ENCODE data around the gene GIT2. TPM values are rescaled to one million over a fixed set of nuclear protein-coding genes. Genes with fewer than 3 reads are reported as not detected.
A peak's percentile ranks its signal among the peaks of the same experiment; 100 is the strongest.
"Not testable (repeated sequence)": the region's sequence is repeated elsewhere in the genome, so short reads cannot be mapped to it uniquely, and the experiment has no call there.

The GIT2 gene
- total RNA-seq: 54.2 TPM
- long read RNA-seq, full-length matches to known transcripts: 22 of 72 reads
- long read RNA-seq, partial matches to known transcripts: 18 of 72 reads
- long read RNA-seq, other reads (novel, unspliced or antisense): 32 of 72 reads

GRCh38 chr12:109995686-109996482 is at the start of gene GIT2:
GIT2 (minus strand) TSS chr12:109996368; CDS start chr12:109996224, 144 bp downstream.
- peak; percentile 98 for DNase-seq (ENCODE audit: low spot score)

GRCh38 chr12:110042264-110042663 is 46.1 kb upstream of the GIT2 start:
- no peak for DNase-seq (ENCODE audit: low spot score)

- DNase-seq (ENCODE audit: low spot score): no peak
Observed at GRCh38 chr12:110039085-110039807, 43.1 kb upstream of the GIT2 start.

- DNase-seq (ENCODE audit: low spot score): no peak
Observed at GRCh38 chr12:110038741-110039084, 42.5 kb upstream of the GIT2 start.

GRCh38 chr12:110037315-110037714 is 41.1 kb upstream of the GIT2 start:
- DNase-seq (ENCODE audit: low spot score): no peak

GRCh38 chr12:110035534-110036104 is 39.5 kb upstream of the GIT2 start:
- DNase-seq (ENCODE audit: low spot score): no peak

- no peak for DNase-seq (ENCODE audit: low spot score)
Observed at GRCh38 chr12:110033888-110034287, 37.7 kb upstream of the GIT2 start.

- no peak for DNase-seq (ENCODE audit: low spot score)
Observed at GRCh38 chr12:110029290-110029815, 33.2 kb upstream of the GIT2 start.

- DNase-seq (ENCODE audit: low spot score): no peak
Observed at GRCh38 chr12:110028323-110028722, 32.2 kb upstream of the GIT2 start.

- DNase-seq (ENCODE audit: low spot score): no peak
Observed at GRCh38 chr12:110024051-110024450, 27.9 kb upstream of the GIT2 start.

GRCh38 chr12:110023059-110023980 is 27.2 kb upstream of the GIT2 start:
- no peak for DNase-seq (ENCODE audit: low spot score)

- DNase-seq (ENCODE audit: low spot score): no peak
Observed at GRCh38 chr12:110020956-110021355, 24.8 kb upstream of the GIT2 start.

GRCh38 chr12:110015132-110015531 is 19.0 kb upstream of the GIT2 start:
- no peak for DNase-seq (ENCODE audit: low spot score)

GRCh38 chr12:110012659-110013058 is 16.5 kb upstream of the GIT2 start:
- DNase-seq (ENCODE audit: low spot score): no peak

GRCh38 chr12:110012137-110012536 is 16.0 kb upstream of the GIT2 start:
- DNase-seq (ENCODE audit: low spot score): no peak

GRCh38 chr12:110010853-110011723 is 14.9 kb upstream of the GIT2 start:
- DNase-seq (ENCODE audit: low spot score): no peak

- not testable (repeated sequence) for DNase-seq (ENCODE audit: low spot score)
Observed at GRCh38 chr12:110008681-110009398, 12.7 kb upstream of the GIT2 start.

GRCh38 chr12:110007881-110008280 is 11.7 kb upstream of the GIT2 start:
- DNase-seq (ENCODE audit: low spot score): no peak

GRCh38 chr12:110006115-110006514 is 9.9 kb upstream of the GIT2 start:
- DNase-seq (ENCODE audit: low spot score): no peak
